Pons (tissue), 1 donor: Measurements from ENCODE around the gene ITGB2.

Experiments
- DNase-seq: peaks from one replicate; pipeline ENCODE4 v3.0.0-alpha.2; 2016; ENCODE audit warnings: low spot score

Gene ITGB2

DNA sequence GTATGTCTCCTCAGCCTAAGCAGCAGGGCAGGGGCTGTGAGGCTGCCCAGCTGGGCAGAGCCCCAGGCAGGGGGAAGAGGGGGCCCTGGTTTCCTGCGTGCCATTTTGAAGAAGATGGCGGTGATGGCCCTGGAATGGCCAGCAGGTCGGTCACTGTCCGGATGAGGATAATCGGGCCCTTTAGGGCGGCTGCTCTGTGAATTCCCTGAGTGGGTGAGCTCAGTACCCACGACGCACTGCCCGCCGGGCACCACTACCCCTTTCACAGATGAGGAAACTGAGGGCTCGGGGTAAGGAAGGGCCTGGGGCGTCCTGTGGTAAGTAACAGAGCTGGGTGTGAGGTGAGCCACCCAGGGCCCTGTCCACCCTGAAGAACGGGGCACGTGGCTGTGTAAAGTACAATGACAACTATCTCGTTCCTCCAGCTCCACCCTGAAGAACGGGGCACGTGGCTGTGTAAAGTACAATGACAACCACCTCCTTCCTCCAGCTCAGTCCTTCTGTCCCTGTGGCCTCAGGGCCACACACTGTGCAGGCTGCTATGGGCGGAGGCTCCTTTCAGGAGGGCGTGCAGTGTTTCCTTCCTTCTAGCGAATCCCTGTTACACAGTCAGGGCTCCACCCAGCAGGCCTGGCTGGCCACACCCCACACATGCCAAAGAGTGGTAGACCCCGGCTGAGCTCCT is 23.2 kb downstream of the ITGB2 start:
- no peak for DNase-seq

DNA sequence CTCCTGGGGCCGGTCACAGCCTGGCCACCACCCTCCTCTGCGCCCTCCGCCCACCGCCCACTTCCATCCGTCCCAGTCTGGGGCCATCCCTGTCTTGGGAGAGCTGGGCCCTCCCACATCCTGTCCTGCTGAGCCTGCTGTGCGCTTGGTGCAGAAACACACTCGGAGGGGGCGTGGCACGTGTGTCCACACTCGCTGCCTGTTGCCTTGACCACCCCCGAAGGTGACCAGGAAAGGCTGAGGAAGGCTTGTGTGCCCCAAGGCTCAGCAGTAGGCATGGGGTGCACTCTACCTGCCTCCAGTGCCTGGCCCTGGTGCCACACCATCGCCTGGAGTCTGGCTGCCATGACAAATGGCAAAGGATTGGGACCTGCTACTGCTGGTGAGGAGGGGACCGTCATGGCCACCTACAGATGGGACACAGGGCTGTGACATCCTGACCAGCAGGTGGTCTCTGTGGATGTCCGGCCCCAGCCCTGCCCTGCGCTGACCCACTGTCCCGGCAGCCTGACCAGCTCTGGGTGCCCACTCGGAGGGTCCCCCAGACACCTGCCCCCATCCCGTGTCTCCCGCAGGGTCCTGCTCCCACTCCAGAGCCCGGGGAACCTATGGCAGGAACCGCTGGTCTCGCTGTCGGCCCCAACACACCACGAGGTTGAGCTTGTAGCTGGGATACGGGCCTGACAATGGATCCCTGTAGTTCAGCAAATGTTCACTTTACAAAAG is 24.0 kb downstream of the ITGB2 start:
- no peak for DNase-seq

DNA sequence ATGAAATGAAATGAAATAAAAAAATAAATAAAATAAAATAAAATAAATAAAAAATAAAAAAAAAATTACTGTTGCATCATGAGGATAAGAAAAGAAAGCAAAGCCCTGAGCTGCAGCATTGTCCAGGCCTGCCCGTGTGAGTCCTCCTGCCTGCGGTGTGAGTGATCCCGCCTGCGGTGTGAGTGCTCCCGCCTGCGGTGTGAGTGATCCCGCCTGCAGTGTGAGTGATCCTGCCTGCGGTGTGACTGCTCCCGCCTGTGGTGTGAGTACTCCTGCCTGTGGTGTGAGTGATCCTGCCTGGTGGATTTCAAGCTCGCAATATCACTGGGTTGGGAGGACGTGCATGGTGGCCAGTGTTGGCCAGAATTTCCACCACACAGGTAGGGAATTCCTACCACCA is 24.8 kb downstream of the ITGB2 start:
- DNase-seq, result no peak

DNA sequence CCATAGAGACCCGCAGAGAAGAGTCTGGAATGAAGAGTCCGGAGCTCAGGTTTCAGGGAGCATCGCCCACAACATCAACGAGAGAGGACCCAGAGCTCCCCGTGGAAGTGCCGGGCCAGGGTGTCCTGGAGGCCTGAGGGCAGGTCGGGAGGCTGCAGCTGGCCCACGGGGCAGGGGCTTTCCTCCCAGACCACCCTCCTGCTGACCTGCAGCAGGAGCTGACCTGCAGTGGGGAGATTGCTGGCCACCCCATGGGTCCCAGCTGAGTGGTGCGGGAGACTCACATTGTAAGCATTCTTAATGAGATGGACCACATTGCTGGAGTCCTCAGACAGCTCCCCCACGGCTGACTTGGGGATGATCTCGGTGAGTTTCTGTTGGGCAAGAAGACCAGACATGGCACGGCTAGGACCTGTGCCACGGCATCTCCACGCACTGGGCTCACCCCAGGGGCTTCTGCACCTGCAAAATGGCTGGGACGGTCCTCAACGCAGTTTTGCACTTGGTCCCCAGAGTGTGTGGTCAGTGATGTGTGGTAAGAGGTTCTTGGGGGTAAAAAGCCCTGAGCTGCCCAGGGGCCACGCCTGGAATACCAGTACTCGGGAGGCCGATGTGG is 25.9 kb downstream of the ITGB2 start:
- DNase-seq, result no peak

DNA sequence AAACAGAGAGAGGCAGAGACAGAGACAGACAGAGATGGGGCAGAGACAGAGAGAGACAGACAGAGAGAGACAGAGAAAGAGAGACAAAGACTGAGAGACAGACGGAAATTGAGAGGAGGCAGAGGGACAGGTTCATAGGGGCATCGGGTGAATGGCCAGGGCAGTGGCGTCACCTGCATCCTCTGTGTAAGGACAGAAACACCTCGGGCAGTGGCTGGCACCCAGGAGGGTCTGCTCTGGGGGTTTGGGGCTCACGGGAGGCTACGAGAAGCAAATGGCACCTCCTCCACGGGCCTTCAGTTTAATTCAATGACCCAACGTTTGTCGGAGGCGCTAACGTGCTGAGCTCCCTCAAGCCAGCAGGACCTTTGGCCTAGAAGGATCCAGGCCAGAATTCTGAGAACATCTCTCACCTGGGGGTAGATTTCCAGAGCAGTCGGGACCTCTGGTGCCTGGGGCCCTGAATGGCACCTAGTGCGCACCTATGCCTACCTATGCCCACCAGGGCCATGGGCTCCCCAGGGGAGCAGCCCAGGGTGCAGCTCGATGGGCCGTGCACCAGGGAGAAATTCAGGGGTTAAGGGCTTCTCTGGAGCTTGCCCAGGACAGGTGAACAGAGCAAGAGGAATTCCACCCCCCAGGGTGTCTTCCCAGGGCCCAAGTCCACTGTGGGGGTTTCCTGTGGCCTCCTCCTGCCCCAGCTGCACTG is 26.6 kb downstream of the ITGB2 start:
- DNase-seq, result no peak

DNA sequence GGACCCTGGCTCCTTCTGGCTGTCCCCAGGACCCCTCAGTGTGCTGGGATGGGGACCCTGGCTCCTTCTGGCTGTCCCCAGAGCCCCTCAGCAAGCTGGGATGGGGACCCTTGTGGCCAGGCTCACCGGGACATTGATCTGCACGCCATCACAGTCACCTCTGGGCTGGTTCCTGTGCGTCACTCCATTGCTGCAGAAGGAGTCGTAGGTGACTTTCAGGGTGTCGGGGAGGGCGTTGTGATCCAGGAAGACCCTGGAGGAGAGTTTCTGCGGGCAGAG is 27.5 kb downstream of the ITGB2 start:
- no peak for DNase-seq

DNA sequence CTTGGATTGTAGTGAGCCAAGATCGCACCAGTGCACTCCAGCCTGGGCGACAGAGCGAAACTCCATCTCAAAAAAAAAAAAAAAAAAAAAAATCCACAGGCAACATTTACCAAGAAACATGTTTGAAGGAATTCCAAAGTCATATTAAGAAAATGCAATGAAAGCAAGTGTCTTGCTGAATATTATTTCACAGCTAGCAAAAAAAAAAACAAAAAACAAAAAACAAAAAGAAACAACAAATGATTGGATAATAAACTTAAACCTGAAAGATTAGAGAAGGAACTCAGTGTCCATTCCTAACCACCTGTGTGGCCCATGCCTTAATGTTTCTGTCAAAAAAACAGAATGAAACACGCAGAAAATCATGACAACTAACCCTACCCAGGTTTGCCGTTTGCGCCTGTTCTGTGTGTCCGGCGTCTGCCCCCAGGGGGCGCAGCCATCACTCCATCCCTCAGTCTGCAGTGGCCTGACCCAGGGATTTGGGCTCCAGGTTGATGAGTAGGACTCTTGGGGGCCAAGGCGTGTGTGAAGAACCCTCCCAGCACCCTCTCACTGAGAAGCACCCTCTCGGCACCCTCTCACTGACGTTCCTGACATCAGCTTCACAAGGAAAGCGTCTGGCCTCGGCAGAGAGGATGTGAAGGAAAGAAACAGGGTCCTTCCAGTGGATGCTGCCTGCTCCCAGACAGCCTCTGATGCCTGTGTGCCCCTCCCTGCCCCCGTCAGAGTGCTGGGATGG is 28.0 kb downstream of the ITGB2 start:
- DNase-seq, result no peak

DNA sequence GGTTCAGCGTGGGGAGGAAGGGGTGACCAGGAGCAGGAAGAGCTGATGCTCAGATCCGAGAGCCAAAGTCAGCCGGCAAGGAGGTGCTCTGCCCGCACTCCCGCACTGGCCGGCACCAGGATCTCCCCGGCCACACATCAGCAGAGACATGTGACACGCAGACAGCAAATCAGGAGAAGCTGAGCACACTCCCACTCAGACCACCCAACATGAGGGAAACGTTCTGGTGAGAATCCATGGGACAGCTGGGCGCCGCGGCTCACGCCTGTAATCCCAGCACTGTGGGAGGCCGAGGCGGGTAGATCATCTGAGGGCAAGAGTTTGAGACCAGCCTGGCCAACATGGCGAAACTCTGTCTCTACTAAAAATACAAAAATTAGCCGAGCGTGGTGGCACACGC is 28.6 kb downstream of the ITGB2 start:
- DNase-seq, result no peak

DNA sequence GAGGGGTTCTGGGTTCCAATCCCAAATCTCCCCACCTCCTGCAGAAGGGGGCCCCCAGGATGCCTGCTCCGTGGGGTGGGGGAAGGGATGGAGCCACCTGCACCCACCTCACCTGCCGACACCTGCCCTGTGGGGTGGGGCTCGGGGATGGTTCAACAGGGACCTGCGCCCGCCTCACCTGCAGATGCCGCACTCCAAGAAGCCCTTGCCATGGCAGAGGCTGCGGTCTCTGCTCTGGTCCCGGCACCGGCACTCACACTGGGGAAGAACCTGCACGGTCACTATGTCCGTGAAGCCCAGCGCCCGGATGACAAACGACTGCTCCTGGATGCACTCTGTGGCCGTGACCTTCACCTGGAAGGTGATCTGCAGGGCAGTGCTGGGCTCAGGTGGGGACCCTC is 29.1 kb downstream of the ITGB2 start:
- no peak for DNase-seq

DNA sequence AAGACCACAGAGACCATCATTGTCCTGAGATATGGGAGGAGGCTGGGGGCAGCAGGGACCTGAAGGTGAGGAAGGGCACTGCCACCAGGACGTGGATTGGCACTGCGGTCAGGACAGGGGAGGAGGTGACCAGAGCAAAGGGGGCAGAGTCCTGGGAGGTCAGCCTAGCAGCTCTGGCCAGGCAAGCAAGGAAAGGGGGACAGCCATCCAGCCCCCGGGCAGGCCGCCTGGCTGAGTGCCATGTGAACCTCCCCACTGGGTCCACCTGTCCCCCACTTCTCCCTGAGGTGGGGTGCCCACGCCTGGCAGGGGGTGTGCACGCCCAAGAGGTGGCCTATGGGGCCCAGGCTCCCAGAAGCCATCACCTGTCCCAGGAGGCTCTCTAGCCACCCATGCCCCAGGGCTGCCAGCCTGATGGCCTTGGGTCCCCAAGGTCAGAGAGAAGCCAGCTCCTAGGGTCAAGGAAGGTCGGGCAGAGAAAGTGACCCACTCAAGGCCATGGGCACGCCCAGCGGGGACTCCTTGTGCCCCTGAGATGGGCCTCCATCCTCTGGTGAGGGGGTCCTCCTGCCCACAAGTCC is 29.6 kb downstream of the ITGB2 start:
- no peak for DNase-seq

DNA sequence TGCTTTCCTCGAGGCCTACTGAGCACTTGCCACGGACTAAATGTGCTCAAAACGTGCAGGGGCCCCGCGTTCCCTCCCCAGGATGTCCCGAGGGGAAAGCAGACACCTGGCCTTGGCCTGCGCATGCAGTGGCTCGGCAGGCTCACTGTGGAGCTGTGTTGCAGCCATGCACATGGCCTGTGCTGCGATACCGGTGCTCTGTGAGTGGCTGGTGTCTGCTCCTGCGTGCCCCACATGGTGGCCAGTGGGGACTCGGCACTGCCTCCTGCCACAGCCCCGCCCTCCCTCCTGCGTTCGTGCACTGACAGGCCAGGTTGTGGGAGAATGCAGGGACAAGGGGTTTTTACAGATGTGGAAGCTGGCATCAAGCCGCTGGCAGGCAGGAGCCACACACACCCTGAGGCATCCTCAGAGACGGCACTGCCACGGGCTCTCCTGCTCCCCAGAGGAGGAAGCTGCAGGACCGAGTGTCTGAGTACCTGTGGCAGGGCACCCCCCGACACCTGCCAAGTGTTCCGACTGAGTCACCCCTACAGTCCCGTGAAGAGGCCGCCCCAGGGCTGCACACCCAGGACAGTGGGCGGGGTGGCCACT is 30.3 kb downstream of the ITGB2 start:
- DNase-seq, result no peak

DNA sequence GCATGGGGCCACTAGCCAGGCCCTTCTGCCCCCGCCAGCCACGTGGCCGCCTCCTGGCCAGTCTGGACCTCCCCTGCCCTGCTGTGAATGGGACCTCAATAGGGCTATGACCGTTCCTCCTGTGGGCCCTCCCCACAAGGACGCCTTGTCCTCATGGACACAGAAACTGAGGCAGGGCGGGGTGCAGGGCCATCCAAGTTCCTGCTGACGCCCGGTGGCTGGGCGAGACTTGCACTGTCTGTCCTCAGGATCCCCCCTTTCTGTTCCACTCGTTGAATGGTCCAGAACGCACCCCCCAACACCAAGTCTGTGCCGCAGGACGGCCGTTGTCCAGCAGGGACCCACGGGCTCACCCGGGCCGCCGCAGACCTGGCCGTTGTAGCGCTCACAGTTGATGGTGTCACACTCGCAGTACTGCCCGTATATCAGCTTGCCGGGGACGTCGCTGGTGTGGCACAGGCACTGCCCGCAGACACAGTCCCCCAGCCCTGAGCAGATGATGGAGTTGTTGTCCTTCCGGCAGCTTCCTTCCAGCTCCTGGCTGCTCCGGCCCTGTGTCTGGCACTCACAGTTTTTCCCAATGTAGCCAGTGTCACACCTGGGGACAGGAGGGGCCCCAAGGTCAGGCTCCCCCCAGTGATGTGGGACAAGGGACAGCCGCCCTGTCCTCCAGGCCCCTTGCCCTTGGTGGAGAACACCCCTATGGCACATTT is 30.9 kb downstream of the ITGB2 start:
- DNase-seq, result no peak

DNA sequence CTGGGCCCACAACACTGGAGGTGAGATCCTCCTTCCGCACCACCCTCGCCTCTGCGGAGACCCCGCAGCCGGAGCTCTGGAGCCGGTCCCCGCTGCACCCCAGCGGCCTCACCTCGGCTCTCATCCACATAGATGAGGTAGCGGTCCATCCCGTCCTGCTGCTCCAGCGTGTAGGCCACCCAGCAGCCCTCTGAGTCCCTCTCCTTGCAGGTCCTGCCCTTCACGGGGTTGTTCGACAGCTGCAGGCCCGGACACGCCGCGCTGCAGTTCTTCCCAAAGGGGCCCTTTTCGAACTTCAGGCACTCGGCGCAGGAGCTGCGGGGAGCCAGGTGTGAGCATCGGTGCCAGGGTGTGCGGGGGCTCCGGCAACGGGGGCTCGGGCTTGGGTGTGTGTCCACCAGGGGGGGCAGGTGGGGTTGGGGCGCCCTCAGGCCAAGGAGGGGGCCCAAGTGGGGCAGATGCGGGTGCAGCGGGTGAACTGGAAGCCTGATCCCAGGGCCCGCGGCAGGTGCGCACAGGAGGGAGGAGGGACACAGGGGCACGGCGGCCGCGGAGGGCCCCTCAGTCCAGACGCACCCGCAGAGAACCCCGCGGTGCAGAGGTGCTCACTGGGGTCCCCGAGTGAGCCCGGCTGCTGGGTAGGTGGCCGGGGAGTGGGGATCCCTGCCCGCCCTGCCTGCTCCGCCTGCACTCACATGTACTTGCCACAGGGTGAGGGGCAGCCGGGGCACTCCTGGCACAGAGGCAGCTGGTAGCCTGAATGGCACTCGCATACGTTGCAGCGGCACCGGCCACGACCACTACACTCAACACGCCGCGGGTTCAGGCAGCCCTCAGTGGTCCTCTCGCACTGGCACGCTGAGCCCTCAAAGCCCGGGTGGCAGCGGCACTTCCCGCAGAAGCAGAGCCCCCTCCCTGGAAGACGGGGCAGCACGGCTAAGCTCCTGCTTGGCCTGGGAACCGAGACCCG is 31.8 kb downstream of the ITGB2 start:
- no peak for DNase-seq

DNA sequence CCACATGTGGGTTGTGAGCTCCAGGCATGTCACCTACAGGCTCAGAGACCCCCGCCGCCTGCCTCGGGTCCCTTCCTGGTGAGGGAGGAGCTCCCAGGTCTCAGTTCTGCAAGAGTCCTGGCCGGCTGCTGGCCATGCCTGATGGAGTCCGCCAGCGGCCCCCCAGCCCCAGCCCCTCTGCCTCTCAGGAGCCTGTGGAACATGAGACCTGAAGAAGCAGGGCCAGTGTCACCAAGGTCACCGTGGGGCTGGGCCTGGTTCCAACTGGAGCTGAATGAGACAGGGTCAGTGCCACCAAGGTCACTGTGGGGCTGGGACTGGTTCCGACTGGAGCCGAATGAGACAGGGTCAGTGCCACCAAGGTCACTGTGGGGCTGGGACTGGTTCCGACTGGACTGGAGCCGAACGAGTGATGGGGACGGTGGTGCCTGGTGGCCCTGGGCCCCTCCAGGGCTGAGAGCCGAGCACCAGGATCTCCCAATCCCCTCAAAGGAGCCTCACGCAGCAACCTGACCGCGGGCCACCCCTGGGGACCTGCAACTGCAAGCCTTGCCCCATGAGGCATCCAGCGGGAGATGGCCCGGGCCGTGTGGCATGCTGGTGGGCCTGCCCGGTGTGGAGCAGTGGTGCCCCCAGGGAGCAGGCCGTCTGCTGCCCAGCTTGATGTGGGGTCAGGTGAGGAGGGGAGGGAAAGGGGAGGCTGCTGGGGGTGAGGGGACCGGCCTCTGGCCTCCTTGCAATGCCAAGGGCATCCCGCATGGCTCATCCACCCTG is 32.7 kb downstream of the ITGB2 start:
- DNase-seq, result no peak

DNA sequence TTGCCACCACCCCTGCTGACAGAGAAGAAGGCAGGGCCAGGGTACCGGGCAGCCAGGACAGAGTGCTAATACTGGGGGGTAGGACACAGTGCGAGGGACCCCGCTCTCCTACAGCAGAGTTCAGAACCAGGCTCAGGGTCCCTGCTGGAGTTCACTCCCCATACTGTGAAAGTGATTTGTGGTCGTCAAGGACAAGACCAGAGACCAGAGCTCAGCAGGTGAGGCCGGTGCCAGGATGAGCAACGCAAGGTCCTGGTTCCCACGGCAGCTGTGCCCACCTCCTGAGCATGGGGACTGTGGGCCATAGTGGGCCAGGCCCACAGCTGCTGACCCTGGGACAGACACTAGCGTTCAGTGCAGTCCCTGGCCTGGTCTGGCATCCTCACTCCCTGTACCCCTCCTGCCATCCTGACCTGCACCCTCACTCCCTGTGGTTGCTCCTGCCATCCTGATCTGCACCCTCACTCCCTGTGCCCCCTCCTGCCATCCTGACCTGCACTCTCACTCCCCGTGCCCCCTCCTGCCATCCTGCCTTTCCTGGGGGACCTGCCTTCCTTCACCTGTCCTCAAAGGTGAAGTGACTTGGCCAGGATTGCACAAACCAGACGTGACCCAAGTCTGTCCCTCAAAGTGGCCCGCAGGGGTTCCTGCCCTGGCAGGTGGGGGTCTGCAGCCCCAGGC is 33.4 kb downstream of the ITGB2 start:
- no peak for DNase-seq

DNA sequence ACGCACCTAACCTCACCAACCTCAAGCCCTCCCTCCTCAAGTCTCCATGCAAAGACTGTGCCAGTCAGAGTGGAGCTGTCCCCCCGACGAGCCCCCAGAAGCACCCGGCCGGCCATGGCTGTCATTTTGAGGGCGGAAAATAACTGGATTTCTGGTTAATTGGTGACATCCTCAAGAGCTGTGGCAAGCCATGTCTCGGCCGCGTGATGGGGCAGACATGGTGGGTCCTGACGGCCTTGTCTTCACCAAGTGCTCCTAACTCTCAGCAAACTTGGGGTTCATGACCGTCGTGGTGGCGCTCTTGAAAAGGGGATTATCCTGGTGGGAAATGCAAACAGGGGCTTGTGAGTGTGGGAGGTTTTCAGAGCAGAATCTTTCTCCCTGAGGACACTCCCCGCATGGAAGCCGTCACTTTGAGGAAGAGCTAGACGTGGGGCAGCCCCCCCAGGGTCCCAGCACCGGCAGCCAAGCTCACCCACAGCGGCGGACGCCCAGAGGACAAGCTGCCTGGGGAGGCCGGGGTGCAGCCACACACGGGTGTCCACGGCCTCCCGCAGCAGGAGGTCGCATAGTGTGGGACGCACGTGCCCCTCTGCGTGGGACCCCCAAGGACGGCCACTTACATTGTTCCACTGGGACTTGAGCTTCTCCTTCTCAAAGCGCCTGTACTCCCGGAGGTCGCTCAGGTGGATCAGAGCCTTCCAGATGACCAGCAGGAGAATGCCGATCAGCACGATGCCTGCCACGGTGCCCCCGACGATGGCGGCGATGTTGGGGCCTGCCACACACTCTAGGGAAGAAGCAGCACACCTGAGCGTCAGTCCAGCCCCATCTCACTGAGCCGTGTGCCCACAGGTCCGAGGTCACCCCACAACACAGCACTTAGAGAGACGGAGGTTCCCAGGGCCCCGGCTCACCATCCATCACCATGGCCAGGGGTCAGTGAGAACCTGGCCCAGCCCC is 34.3 kb downstream of the ITGB2 start:
- DNase-seq, result no peak

DNA sequence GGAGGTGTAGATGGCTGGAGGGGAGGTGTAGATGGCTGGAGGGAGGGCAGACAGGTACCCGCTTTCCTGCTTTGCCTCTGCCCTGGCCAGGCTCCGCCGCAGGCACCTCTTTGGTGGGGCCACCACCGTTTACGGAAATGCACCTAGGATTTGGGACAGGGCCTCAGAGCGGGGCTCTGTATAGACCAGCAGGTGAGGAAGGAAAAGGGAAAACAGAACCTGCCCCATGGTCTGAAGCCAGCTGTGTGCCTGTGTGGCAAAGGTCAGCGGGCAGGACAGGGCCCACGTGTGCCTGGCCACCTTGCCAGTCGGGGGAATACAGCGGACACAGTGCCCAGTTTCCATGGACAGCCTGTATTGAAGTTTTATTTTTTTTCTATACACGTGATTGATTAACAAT is 35.1 kb downstream of the ITGB2 start:
- no peak for DNase-seq
